SK-N-SH treated with all-trans-retinoic acid at 6 μM for 48 hours (cell line): ENCODE data around the gene S100B.

Source experiments
- ATAC-seq: fragments of 200-7000 bp; cut with Tn5 transposase; 3 replicates; pipeline ENCODE4 v1.9.1; 2020; ENCODE audit warnings: mild to moderate bottlenecking, moderate library complexity
- ARNTL ChIP-seq: fragments of 450-650 bp; formaldehyde crosslinking; IDR thresholded peaks from 2 replicates; pipeline ENCODE4 v1.5.0; 2020; ENCODE audit warnings: low read depth, mild to moderate bottlenecking, moderate library complexity, borderline replicate concordance
- BACH2 ChIP-seq: fragments of 250-450 bp; sonication (Bioruptor Pico); IDR thresholded peaks from 2 replicates; pipeline ENCODE4 v1.9.0; 2021; ENCODE audit warnings: mild to moderate bottlenecking, borderline replicate concordance
- CSDC2 ChIP-seq: fragments of 250-450 bp; sonication (Bioruptor Pico); IDR thresholded peaks from 2 replicates; pipeline ENCODE4 v1.5.0; 2020; ENCODE audit warnings: mild to moderate bottlenecking, moderate library complexity
- CSRNP3 ChIP-seq: fragments of 250-450 bp; sonication (Bioruptor Pico); IDR thresholded peaks from 2 replicates; pipeline ENCODE4 v1.5.1; 2021; ENCODE audit warnings: mild to moderate bottlenecking, moderate library complexity
- ESRRG ChIP-seq: fragments of 250-450 bp; sonication (Bioruptor Pico); IDR thresholded peaks from 2 replicates; pipeline ENCODE4 v1.6.1; 2021; ENCODE audit warnings: mild to moderate bottlenecking
- GLIS3 ChIP-seq: fragments of 250-450 bp; sonication (Bioruptor Pico); IDR thresholded peaks from 2 replicates; pipeline ENCODE4 v1.5.0; 2020; ENCODE audit warnings: mild to moderate bottlenecking, moderate library complexity
- ISL1 ChIP-seq: fragments of 250-450 bp; sonication (Bioruptor Pico); IDR thresholded peaks from 2 replicates; pipeline ENCODE4 v2.1.2; 2022; ENCODE audit warnings: mild to moderate bottlenecking, moderate library complexity
- OSR1 ChIP-seq: fragments of 250-450 bp; sonication (Bioruptor Pico); IDR thresholded peaks from 2 replicates; pipeline ENCODE4 v1.8.0; 2022; ENCODE audit warnings: moderate library complexity, mild to moderate bottlenecking, inconsistent platforms
- PPARA ChIP-seq: fragments of 250-450 bp; sonication (Bioruptor Pico); IDR thresholded peaks from 2 replicates; pipeline ENCODE4 v1.5.0; 2020; ENCODE audit warnings: mild to moderate bottlenecking, borderline replicate concordance
- RARB ChIP-seq: fragments of 250-450 bp; sonication (Bioruptor Pico); IDR thresholded peaks from 2 replicates; pipeline ENCODE4 v1.8.0; 2021; ENCODE audit warnings: mild to moderate bottlenecking, moderate library complexity
- SNAI2 ChIP-seq: fragments of 250-450 bp; sonication (Bioruptor Pico); IDR thresholded peaks from 2 replicates; pipeline ENCODE4 v1.5.0; 2020; ENCODE audit warnings: mild to moderate bottlenecking, moderate library complexity
- TCF4 ChIP-seq: fragments of 250-450 bp; sonication (Bioruptor Pico); IDR thresholded peaks from 2 replicates; pipeline ENCODE4 v1.8.0; 2021; ENCODE audit warnings: mild to moderate bottlenecking, moderate library complexity, borderline replicate concordance
- TOX ChIP-seq: fragments of 250-450 bp; sonication (Bioruptor Pico); IDR thresholded peaks from 2 replicates; pipeline ENCODE4 v1.8.0; 2021; ENCODE audit warnings: mild to moderate bottlenecking, moderate library complexity, borderline replicate concordance
- ZC3H10 ChIP-seq: fragments of 250-450 bp; sonication (Bioruptor Pico); IDR thresholded peaks from 2 replicates; pipeline ENCODE4 v1.5.1; 2021; ENCODE audit warnings: mild to moderate bottlenecking, moderate library complexity
- ZFP3 ChIP-seq: fragments of 250-450 bp; sonication (Bioruptor Pico); IDR thresholded peaks from 2 replicates; pipeline ENCODE4 v1.5.0; 2020; ENCODE audit warnings: mild to moderate bottlenecking, moderate library complexity
- ZFP30 ChIP-seq: fragments of 450-650 bp; formaldehyde crosslinking; IDR thresholded peaks from 2 replicates; pipeline ENCODE4 v1.5.0; 2022; ENCODE audit warnings: mild to moderate bottlenecking, moderate library complexity
- ZNF565 ChIP-seq: fragments of 450-650 bp; formaldehyde crosslinking; conservative IDR thresholded peaks from 2 replicates; pipeline ENCODE4 v1.5.0; 2020; ENCODE audit warnings: low read depth, mild to moderate bottlenecking, moderate library complexity
- ZNF70 ChIP-seq: fragments of 450-650 bp; formaldehyde crosslinking; IDR thresholded peaks from 2 replicates; pipeline ENCODE4 v1.5.0; 2020; ENCODE audit warnings: mild to moderate bottlenecking, moderate library complexity
- ZNF8 ChIP-seq: fragments of 450-650 bp; formaldehyde crosslinking; IDR thresholded peaks from 2 replicates; pipeline ENCODE4 v1.5.0; 2020; ENCODE audit warnings: mild to moderate bottlenecking, moderate library complexity
- TF ChIP-seq, protein P1 (sequence below): fragments of 250-450 bp; sonication (Bioruptor Pico); IDR thresholded peaks from 2 replicates; pipeline ENCODE4 v1.8.0; 2020; ENCODE audit warnings: mild to moderate bottlenecking, moderate library complexity, borderline replicate concordance
- TF ChIP-seq, protein P2 (sequence below): fragments of 250-450 bp; sonication (Bioruptor Pico); IDR thresholded peaks from 2 replicates; pipeline ENCODE4 v1.5.1; 2020; ENCODE audit warnings: low read depth, mild to moderate bottlenecking, moderate library complexity
- TF ChIP-seq, protein P3 (sequence below): fragments of 250-450 bp; sonication (Bioruptor Pico); IDR thresholded peaks from 2 replicates; pipeline ENCODE4 v1.5.0; 2020; ENCODE audit warnings: mild to moderate bottlenecking, moderate library complexity

The S100B gene

GRCh38 chr21:46608672-46609111 lies 3.8 kb upstream of the S100B start:
- no peak for TF ChIP-seq SNAI2
- no peak for TF ChIP-seq CSRNP3 (CRISPR knock-in tag)
- TF ChIP-seq ESRRG (CRISPR knock-in tag): no peak
- no peak for TF ChIP-seq RARB (CRISPR knock-in tag)
- no peak for TF ChIP-seq ISL1
- no peak for TF ChIP-seq GLIS3 (CRISPR knock-in tag)
- no peak for TF ChIP-seq OSR1 (CRISPR knock-in tag)
- TF ChIP-seq ARNTL: no peak
- no peak for TF ChIP-seq ZFP3
- no peak for TF ChIP-seq PPARA (CRISPR knock-in tag)
- no peak for TF ChIP-seq ZNF565 (CRISPR knock-in tag)
- TF ChIP-seq TCF4 (CRISPR knock-in tag): no peak
- TF ChIP-seq TOX: no peak
- TF ChIP-seq CSDC2: no peak
- TF ChIP-seq ZNF70 (CRISPR knock-in tag): no peak
- TF ChIP-seq, protein P1, sequence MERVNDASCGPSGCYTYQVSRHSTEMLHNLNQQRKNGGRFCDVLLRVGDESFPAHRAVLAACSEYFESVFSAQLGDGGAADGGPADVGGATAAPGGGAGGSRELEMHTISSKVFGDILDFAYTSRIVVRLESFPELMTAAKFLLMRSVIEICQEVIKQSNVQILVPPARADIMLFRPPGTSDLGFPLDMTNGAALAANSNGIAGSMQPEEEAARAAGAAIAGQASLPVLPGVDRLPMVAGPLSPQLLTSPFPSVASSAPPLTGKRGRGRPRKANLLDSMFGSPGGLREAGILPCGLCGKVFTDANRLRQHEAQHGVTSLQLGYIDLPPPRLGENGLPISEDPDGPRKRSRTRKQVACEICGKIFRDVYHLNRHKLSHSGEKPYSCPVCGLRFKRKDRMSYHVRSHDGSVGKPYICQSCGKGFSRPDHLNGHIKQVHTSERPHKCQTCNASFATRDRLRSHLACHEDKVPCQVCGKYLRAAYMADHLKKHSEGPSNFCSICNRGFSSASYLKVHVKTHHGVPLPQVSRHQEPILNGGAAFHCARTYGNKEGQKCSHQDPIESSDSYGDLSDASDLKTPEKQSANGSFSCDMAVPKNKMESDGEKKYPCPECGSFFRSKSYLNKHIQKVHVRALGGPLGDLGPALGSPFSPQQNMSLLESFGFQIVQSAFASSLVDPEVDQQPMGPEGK (CRISPR knock-in tag): no peak
- TF ChIP-seq, protein P2, sequence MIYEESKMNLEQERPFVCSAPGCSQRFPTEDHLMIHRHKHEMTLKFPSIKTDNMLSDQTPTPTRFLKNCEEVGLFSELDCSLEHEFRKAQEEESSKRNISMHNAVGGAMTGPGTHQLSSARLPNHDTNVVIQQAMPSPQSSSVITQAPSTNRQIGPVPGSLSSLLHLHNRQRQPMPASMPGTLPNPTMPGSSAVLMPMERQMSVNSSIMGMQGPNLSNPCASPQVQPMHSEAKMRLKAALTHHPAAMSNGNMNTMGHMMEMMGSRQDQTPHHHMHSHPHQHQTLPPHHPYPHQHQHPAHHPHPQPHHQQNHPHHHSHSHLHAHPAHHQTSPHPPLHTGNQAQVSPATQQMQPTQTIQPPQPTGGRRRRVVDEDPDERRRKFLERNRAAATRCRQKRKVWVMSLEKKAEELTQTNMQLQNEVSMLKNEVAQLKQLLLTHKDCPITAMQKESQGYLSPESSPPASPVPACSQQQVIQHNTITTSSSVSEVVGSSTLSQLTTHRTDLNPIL (CRISPR knock-in tag): no peak
- no peak for TF ChIP-seq ZFP30 (CRISPR knock-in tag)
- TF ChIP-seq, protein P3, sequence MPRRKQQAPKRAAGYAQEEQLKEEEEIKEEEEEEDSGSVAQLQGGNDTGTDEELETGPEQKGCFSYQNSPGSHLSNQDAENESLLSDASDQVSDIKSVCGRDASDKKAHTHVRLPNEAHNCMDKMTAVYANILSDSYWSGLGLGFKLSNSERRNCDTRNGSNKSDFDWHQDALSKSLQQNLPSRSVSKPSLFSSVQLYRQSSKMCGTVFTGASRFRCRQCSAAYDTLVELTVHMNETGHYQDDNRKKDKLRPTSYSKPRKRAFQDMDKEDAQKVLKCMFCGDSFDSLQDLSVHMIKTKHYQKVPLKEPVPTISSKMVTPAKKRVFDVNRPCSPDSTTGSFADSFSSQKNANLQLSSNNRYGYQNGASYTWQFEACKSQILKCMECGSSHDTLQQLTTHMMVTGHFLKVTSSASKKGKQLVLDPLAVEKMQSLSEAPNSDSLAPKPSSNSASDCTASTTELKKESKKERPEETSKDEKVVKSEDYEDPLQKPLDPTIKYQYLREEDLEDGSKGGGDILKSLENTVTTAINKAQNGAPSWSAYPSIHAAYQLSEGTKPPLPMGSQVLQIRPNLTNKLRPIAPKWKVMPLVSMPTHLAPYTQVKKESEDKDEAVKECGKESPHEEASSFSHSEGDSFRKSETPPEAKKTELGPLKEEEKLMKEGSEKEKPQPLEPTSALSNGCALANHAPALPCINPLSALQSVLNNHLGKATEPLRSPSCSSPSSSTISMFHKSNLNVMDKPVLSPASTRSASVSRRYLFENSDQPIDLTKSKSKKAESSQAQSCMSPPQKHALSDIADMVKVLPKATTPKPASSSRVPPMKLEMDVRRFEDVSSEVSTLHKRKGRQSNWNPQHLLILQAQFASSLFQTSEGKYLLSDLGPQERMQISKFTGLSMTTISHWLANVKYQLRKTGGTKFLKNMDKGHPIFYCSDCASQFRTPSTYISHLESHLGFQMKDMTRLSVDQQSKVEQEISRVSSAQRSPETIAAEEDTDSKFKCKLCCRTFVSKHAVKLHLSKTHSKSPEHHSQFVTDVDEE (CRISPR knock-in tag): no peak
- no peak for TF ChIP-seq ZNF8 (CRISPR knock-in tag)
- no peak for ATAC-seq

DNA sequence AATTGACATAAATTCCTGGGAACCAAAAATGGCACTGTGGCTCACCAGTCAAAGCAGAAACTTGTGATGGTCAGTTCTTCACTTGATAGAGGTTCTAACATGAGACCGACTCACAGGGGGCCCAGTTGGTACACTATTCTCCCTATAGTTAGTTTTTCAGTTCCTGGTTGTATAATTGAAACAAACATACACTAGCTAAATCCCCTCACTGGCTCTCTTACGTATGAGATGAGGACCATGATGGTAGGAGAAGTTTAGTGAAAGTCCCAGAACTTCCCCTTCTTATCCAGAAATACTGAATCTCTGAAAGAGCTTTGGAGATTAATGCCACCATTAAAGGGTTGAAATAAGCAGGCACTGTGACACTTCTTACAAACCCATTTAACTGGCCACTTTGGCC lies 2.8 kb upstream of the S100B start:
- no peak for ATAC-seq

More for the DNA sequence above, 2.8 kb upstream of the S100B start:
- TF ChIP-seq GLIS3 (CRISPR knock-in tag): no peak
- TF ChIP-seq TOX: no peak
- no peak for TF ChIP-seq ZNF70 (CRISPR knock-in tag)
- no peak for TF ChIP-seq TCF4 (CRISPR knock-in tag)
- no peak for TF ChIP-seq CSRNP3 (CRISPR knock-in tag)
- TF ChIP-seq ZNF565 (CRISPR knock-in tag): no peak
- TF ChIP-seq BACH2: no peak
- no peak for TF ChIP-seq OSR1 (CRISPR knock-in tag)
- TF ChIP-seq ZC3H10 (CRISPR knock-in tag): no peak
- TF ChIP-seq, protein P1 (CRISPR knock-in tag): no peak
